ENCODE measurements around the gene DDX24.
"Not testable (repeated sequence)": the region's sequence is repeated elsewhere in the genome, so short reads cannot be mapped to it uniquely, and the experiment has no call there.

Gene DDX24

DNA sequence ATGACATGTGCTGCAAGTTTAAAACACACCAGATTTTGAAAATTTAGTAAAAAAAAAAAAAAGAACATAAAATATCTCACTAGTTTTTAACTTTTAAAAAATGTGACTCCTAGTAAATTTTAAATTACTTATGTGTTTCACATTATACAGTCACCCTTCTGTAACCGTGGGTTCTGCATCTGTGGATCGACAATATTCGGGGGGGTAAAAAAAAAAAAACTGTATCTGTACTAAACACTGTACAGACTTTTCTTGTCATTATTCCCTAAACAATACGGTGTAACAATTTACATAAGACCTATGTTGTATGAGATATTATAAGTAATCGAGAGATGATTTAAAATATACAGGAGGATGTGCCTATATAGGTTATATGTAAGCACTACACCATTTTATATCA lies 3.2 kb downstream of the DDX24 start:
- no peak for DNase-seq

DNA sequence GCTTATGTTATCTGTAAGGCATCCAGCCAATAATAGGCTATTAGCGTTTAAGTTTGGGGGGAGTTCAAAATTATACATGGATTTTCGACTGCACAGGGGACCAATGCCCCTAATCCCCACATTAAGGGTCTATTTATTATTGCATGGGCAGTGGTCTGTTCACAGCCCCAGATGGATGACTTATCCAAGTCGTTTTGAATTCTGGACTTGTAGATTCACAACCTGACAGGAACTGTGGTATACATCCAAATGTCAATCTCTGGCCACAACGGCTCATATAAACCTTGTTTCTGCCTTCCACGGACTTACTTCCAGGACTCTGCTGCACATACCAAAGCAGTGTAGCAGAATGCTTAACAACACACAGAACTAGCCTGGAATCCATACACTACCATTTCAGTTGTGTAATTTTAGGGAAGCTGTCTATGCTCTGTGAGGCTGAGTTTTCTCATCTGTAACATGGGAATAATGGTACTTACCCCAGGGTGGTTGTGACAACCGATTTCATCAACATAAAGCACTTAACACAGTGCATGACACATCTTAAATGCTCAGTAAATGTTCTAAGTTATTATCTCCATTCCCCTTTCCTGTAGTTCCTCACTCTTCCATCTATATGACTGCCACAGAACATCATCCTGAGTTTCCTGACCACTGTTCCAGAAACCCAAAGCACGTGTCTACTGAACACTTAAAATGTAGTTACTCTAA lies 3.7 kb downstream of the DDX24 start:
- no peak for DNase-seq

DNA sequence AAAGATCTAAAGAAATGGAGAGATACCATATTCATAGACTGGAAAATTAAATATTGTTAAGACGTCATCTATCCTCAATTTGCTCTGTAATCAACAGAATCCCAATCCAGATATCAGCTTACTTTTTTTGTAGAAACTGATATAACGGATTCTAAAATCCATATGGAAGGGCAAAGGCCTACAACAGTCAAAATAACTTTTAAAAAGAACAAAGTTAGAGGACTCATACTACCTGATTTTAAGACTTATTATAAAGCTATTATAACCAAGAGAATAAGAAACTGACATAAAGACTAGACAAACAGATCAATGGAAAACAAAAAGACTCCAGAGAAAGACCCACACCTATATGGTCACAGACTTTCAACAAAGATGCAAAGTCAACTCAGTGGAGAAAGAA lies 6.0 kb downstream of the DDX24 start:
- no peak for DNase-seq

DNA sequence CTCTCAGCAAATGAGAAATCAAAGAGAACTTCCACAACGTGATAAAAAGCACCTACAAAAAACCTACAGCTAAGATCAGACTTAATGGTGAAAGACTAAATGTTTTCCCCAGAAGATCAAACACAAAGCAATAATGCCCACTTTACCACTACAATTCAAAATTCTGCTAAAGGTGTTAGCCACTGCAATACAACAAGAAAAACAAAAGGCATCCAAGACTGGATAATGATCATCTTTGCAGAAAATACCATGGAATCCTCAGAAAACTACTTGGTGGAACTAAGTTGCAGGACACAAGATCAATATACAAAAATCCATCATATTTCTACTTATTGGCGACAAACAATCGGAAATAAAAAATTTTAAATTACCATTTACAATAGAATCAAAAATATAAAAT lies 6.5 kb downstream of the DDX24 start:
- no peak for DNase-seq

DNA sequence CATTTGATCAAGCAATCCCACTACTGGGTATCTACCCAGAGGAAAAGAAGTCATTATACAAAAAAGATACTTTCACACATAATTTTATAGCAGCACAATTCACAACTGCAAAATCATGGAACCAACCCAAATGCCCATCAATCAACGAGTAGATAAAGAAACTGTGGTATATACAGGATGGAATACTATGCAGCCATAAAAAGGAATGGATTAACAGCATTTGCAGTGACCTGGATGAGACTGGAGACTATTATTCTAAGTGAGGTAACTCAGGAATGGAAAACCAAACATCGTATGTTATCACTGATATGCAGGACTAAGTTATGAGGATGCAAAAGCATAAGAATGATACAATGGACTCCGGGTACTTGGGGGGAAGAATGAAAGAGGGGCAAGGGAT lies 8.9 kb downstream of the DDX24 start:
- not testable (repeated sequence) for DNase-seq

DNA sequence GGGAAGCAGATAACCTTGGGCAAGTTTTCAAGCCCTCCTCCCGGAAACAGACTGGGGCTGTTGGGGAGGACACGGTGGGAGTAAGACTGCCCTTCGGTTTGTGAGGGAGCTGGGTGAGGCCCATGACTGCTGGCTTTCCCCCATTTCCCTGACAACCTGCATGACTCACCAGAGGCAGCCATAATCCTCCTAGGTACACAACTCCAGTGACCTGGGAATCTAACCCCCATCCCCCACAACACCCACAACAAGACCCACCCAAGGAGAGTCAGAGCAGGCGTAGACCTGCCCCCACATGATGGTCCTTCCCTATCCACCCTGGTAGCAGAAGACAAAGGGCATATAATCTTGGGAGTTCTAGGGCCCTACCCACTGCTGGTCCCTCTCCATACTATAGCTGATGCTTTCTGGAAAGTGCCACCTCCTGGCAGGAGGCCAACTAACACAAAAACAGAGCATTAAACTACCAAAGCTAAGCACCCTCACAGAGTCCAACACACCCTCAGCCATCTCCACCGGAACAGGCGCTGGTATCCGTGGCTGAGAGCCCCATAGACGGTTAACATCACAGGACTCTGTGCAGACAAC lies 14.8 kb downstream of the DDX24 start:
- no peak for DNase-seq

DNA sequence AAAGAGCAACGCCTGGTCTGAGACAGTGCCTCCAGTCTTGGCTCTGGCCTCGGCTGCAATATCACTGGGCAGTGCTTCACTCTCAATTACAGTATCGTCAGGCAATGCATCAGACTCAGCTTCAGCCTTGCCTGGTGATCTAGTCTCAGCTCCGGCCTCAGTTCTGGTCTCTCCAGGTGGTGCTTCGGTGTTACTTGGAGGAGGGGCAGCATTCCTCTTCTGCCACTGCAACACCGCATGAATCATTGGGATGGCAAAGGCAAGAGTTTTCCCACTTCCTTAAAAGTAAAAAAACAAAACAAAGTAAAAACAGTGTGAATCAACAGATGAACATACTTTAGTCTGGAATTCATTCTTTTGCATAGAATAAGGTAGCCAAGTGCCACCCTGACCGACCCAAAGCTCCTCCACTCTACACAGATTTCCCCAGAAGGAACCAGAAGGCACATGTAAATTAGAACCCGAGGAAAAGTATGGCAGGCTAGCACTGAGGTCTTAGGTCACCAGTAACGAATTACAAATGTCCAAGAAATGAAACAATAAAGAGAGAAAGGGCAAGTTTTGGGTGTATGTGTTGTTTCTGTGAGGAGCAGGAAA lies 18.6 kb downstream of the DDX24 start:
- DNase-seq = no peak

DNA sequence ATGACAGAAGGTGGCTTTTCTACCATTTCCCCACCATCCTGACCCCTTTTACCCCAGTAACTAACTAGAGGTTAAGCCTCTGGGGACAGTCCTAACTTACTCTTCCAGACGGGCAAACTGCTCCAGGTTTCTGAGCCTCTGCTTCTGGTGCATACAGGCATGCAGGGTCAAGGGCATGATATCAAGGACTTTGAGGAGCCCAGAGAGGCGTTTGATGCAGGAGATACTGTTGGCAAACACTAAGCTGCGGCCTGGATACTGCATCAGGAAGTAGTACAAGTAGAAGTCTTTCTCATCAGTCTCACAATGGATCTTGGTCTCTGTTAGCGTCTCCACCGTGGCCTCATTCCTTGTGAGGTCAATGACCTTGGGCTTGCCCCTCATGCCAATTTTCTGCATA lies 21.0 kb downstream of the DDX24 start:
- no peak for DNase-seq

DNA sequence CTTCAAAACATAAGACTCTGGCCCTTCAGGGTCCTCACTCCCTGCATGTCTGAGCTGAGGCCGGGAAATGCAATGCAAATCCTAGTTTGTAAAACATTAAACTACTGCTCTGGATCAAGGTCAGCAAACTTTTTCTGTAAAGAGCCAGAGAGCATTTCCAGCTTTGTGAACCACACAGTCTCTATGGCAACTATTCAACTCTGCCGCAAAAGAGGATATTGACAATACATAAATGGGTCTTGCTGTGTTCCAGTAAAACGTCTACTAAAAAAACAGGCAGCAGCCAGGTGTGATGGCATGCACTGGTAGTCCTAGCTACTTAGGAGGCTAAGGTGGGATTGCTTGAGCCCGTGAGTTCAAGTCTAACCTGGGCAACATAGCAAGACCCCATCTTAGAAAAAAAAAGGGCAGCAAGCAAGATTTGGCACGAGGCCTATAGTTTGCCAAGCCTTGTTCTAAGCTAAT lies 22.3 kb downstream of the DDX24 start:
- DNase-seq = no peak

DNA sequence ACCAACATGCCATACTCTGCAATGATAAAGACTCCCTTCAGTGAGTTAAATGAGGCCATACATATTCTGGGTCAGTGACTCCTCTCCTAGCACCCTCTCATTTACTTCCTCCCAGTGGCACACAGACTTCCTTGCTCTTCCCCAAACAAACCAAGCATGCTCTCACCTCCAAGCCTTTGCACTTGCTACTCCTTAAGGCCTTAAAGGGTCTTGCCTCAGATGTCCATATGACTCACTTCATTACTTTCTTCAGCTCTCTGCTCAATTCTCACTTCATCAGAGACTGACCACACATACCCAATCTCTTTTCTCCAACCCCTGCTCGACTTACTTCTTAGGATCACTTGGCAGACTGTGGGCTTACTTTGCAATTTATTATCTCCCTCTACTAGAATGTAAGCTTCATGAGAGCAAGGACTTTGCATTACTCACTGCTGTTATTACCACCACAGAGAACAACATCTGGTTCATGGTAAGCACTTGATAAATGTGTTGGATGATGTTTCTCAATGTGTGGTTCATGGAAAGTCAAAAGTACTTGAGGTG lies 22.8 kb downstream of the DDX24 start:
- DNase-seq = no peak

DNA sequence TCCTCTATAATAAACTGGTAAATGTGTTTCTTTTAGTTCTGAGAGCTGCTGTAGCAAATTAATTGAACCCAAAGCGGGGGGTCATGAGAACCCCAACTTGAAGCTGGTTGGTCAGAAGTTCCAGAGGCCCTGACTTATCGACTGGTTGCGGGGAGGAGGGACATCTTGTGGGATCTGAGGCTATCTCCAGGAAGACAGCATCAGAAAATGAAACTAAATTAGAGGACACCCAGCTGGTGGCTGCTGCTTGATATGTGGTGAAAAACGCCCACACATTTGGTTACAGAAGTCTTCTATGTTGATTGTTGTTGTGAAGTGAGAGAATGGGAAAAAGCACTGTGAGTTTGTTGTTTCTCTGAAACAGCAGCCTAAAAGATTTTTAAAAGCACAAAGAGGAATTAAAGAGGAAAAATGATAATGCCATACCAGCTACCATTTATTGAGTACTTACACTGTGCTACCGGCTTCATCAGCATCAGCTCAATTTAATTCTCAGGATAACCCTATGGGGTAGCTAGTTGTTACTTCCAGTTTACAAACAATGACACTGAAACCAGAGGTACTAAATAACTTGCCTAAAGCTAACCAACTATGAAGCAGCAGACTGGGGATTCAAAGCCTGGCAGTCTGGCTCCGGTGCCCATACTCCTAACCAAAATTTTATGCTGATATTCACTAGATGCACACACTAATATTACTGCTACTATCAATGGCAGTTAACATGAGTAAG lies 24.3 kb downstream of the DDX24 start:
- DNase-seq = no peak

DNA sequence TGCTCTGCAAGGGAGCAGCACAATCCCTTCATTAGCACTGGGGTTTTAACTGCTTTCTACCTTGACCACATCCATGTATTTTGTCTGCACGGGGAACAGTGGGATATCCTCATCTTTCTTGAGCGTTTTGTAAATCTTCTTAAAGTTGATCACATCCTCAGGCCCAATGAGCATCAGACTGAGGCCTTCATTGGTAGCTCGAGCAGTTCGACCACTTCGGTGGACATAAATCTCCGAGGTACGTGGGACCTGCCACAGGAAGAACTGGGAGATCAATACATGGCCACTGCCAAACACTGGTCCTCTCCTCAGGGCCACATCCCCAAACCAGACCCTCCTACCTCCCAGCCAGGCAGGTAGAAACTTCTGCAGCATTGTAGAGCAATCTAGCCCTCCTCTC lies 26.1 kb downstream of the DDX24 start:
- DNase-seq = no peak

DNA sequence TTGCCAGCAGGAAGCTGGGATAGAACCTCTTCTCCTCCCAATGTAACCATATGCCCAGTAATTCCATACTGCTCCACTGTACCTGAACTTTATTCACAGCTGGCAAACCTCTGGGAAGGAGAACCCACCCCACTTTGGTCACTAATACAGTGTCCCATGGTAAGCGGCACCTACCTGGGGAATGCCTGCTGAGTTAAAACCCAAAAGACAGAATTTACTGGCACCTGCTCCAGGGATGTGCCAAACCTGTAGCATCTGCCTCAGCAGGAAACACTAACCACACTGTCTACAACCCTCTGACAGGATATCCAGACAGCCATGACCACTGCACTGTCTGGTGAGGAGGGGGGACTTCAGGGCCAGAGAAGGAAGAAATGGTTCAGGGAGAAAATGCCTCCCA lies 26.6 kb downstream of the DDX24 start:
- no peak for DNase-seq

DNA sequence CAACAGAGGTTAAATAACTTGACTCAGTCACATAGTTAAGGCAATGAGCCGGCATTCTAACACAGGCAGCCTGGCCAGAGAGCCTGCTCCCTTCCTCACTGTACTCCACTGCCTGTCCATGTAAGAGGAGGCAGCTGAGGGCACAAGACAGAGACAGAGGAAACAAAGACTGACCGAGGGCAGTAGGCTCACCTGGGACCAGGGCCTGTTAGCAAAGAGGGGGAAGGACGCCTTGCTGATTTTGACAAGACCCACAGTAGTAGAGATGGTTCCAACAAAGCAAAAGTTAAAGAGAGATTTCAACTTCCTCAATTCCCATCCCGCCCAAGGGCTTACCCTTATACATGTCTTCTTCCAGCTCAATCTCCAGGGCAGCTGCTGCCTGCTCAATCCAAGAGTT lies 28.3 kb downstream of the DDX24 start:
- DNase-seq = no peak

DNA sequence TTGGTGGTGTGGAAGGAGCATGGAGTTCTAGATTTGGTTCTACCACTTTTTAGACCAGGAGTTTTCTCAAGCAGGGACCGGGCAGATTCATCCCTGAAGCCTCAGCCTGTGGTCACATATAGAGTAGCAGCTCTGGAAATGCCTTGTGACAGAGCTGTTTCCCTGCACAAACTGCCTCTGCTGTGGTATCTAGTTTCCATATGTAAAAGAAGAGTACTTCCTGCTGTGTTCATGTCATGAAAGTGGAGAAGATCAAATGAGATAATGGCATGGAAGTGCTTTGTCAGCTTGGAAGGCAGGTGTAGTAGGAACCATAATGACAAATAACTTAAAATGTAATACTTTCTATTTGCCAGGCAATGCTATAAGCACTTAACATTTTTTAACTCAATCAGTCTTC lies 28.8 kb downstream of the DDX24 start:
- DNase-seq = no peak

DNA sequence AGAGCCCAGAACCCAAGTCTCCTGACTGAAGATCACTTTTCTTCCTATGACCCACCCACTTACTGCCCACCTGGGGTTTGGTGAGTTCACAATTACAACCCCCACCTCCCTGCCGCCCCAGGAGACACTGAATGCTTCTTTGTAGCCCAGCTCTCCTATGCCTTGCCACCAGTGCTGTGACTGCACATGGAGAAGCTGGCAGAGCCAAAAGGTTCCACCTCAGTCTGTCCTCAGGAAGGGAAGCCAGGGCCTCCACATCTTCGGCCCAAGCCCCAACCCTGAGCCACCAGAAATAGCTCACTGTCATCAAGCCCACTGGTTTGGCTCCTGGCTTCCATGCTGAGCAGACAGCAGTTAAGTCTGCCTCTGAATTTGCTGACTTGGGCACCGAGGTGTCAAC lies 29.2 kb downstream of the DDX24 start:
- DNase-seq = no peak

DNA sequence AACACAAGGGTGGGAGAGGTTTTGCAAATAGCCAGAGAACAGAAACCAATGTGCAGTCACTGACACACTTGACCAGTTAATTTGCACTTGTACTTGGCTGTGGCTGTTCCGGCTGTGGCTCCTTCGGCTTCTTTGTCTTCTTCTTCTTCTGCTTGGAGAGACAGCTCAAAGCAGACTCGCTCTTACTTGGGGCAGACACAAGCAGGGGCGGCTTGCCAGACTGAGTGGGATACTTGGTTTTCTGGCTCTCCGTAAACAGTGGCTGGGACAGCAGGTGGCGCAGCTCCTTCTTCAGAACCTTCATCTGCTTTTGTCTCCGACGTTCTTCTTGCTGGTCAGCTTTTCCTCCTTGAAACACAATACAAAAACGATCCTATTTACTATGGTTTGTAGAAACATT lies 29.9 kb downstream of the DDX24 start:
- DNase-seq = no peak

DNA sequence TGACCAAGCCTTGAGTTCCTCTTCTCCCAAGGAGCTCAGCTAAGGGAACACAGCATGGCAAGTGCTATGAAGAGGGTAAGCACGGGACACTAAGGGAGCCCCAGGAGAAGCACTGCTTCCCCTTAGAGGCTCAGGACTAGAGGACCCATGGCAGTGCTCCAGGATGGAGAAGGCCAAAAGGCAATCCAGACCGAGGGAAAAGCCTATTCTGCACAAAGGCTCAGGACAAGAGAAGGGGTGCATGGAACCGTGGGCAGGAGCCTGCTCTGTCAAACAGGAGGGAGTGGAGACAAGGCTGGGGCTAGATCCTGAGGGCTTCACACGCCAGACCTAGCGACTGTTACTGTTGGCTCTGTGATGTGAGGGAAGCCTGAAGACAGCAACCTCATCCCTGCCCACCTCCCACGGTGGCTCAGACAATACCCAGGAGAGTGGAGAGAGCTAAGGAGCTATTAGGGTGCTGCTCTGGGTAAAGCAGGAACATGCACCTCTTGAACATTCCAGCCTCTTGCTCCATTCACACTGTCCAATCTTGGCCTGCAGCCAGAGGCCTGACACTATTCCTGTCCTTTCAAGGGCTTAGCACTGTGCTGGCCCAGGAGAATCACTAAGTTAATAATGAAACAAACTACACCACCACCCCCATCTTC lies 30.6 kb downstream of the DDX24 start:
- DNase-seq = no peak

DNA sequence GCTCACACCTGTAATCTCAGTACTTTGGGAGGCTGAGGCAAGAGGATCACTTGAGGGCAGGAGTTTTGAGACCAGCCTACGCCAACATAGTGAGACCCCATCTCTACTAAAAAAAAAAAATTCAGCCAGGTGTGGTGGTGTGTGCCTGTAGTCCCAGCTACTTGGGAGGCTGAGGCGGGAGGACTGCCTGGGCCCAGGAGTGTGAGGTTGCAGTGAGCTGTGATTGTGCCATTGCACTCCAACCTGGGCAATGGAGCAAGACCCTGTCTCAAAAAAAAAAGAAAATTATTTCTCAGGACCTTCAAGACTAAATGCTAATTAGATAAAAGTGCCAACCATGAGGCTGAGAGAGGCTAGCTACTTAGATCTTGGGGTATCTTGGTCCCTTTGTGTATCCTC lies 31.4 kb downstream of the DDX24 start:
- no peak for DNase-seq

DNA sequence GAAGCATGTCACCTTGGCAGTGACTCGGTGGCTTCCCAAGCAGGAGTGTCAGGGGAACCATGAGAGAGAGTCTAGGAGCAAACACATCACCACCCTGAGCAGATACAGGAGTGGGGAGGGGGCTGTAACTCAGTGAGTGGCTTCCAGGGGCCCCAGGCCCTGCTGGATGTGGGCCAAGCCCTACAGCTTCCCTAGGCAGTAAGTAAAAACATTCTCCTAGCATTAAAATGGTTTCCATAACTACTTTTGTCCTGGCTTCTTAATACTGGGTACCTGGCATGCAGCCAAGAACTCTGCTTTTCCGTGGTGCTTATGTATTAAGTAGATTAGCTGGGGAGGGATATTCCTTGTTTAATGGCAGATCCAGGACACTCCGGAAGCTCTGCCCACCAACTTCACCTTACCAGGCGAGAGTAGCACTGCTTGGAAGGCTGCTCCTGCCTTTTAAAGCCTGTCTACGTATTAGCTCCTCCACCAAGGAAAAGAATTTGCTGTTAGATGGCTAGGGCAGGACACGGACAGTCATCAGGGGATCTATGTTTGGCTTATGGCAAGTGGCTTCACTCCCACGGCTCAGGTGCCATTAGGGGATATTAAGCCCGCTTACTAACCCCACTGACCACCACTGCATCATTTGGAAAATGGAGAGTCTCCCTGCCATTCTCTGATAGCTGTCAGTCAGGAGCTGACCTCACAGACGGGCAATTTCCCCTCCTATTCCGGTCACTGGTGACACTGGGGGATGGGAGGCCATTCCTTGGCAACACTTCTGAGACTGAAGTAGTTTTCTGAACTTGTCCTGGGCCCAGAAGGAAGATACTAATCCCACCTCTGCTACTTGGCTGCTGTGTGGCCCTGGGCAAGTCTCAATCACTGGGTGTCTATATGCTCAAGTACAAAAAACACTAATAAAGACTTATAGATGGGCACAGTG lies 32.0 kb downstream of the DDX24 start:
- DNase-seq = no peak

DNA sequence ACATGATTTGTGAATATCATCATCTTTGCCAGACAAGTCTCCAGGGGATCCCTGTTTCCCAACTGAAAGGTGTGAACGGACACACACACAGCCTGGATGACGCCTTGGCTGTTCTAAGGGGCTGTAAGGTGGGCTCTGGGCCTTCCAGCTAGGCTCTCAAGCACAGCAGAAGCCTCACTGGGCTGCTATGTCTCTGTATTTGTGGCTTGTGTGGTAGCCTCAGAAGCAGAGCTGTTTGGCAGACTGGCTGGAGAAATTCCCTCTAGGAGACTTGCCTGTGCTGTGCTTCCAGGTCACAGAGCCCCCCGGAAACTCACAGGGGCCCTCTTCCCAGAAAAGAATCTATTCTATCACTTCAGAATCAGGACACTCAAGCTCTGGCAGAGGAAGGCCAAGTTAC lies 33.4 kb downstream of the DDX24 start:
- DNase-seq = no peak

DNA sequence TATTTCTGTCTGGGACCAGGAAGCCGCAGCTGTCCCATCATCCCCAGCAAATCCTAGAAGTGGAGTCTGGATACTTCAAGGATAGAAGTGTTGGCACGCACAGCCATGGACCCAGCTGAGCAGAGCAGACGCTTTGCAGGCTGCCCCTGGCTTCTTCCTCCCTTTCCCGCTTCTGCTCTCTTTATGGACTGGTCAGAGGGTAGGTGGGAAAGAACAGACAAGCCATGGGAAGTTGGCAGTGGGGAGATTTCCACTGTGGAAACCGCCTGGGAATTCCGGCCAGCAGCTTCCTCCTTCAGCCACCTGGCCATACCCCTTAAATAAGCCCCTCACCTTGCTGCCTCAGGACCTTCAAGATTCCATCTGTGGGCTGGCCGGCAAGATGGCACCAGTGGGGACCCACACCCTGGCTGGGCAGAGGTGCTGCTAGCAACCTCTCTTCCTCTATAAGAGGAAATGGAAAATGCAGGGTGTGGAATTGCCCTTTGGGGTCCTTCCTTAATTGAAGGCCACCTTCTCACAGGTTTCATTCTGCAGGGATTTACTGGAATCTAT lies 34.2 kb downstream of the DDX24 start:
- no peak for DNase-seq
